ELR (cell line): ENCODE results near the gene SLC46A2.

ENCODE experiments used
- DNase-seq: peaks from one replicate; pipeline ENCODE4 v3.0.0-alpha.2; 2015; ENCODE audit warnings: low read depth

Gene SLC46A2

GRCh38 chr9:112858005-112858404 lies 32.7 kb downstream of the SLC46A2 start:
- DNase-seq, result no peak

GRCh38 chr9:112856843-112857242 lies 33.8 kb downstream of the SLC46A2 start:
- DNase-seq, result no peak

GRCh38 chr9:112856200-112856599 lies 34.5 kb downstream of the SLC46A2 start:
- DNase-seq, result no peak

GRCh38 chr9:112854657-112855056 lies 36.0 kb downstream of the SLC46A2 start:
- no peak for DNase-seq

- no peak for DNase-seq
These were observed 36.6 kb downstream of the SLC46A2 start for GRCh38 chr9:112853882-112854585.

- no peak for DNase-seq
These were observed 37.8 kb downstream of the SLC46A2 start for GRCh38 chr9:112852741-112853504.

GRCh38 chr9:112850840-112851239 lies 39.8 kb downstream of the SLC46A2 start:
- DNase-seq, result no peak

- no peak for DNase-seq
These were observed 41.2 kb downstream of the SLC46A2 start for GRCh38 chr9:112849363-112849922.

- DNase-seq, result no peak
These were observed 42.1 kb downstream of the SLC46A2 start for GRCh38 chr9:112848316-112849151.

GRCh38 chr9:112846528-112847488 lies 43.9 kb downstream of the SLC46A2 start:
- peak; percentile 18 for DNase-seq

GRCh38 chr9:112844771-112845542 lies 45.7 kb downstream of the SLC46A2 start:
- DNase-seq, result peak; percentile 77

- DNase-seq, result no peak
These were observed 48.1 kb downstream of the SLC46A2 start for GRCh38 chr9:112842555-112842954.

- DNase-seq, result no peak
These were observed 49.4 kb downstream of the SLC46A2 start for GRCh38 chr9:112841261-112841660.

- no peak for DNase-seq
These were observed 51.3 kb downstream of the SLC46A2 start for GRCh38 chr9:112839331-112839730.

GRCh38 chr9:112838342-112838741 lies 52.3 kb downstream of the SLC46A2 start:
- no peak for DNase-seq

- DNase-seq, result no peak
These were observed 54.3 kb downstream of the SLC46A2 start for GRCh38 chr9:112836394-112836793.

GRCh38 chr9:112833081-112833480 lies 57.6 kb downstream of the SLC46A2 start:
- DNase-seq, result no peak

GRCh38 chr9:112831969-112832368 lies 58.7 kb downstream of the SLC46A2 start:
- DNase-seq, result no peak

- DNase-seq, result no peak
These were observed 59.3 kb downstream of the SLC46A2 start for GRCh38 chr9:112831281-112831851.
